Caco-2 (cell line): ENCODE data around the gene DMAC2. TPM values are rescaled to one million over a fixed set of nuclear protein-coding genes. Genes with fewer than 3 reads are reported as not detected.

ENCODE experiments used
- BruUV-seq: library from RNA; stranded (reverse); fragments of 400-500 nt; replicated peaks from 2 replicates; lab custom pipeline; 2021; lab: Mats Ljungman, UMichigan
- CTCF ChIA-PET: fragments of 300-600 bp; sonication (Branson Sonifier 250); formaldehyde crosslinking; loops from one replicate; lab custom pipeline; 2022; ENCODE audit warnings: antibody characterized with exemption; lab: Charles Lee
- POLR2A ChIA-PET: fragments of 300-600 bp; sonication (Branson Sonifier 250); formaldehyde crosslinking; loops from one replicate; lab custom pipeline; 2022; ENCODE audit warnings: antibody characterized with exemption; lab: Charles Lee
- DNase-seq, 2 experiments: peaks; one replicate each; pipeline versions ENCODE4 v3.0.0 to v3.0.0-alpha.2; 2020 to 2022
- H3K27me3 ChIP-seq: replicated peaks from 2 replicates; pipeline ENCODE4 v1.6.0; 2011; ENCODE audit warnings: low read length; ENCODE audit not compliant: control insufficient read depth, insufficient read depth
- H3K36me3 ChIP-seq: 2 replicates; pipeline ENCODE4 v1.5.1; 2011; ENCODE audit warnings: low read length; ENCODE audit not compliant: control insufficient read depth, insufficient read depth
- H3K4me1 ChIP-seq: fragments of 250-450 bp; sonication (Bioruptor Pico); 2 replicates; pipeline ENCODE4 v1.5.1; 2020; ENCODE audit warnings: mild to moderate bottlenecking
- H3K4me3 ChIP-seq: 2 replicates; pipeline ENCODE4 v1.5.1; 2011; ENCODE audit warnings: low read depth, mild to moderate bottlenecking, control low read depth, low read length
- H3K9me3 ChIP-seq: fragments of 250-450 bp; sonication (Bioruptor Pico); 2 replicates; pipeline ENCODE4 v1.5.1; 2020; ENCODE audit warnings: mild to moderate bottlenecking, moderate library complexity
- H3K27ac Mint-ChIP-seq: one replicate; pipeline ENCODE4 v1.8.0; 2022; ENCODE audit warnings: mixed read lengths; ENCODE audit not compliant: unreplicated experiment
- H3K27me3 Mint-ChIP-seq: one replicate; pipeline ENCODE4 v1.8.0; 2022; ENCODE audit warnings: mixed read lengths; ENCODE audit not compliant: insufficient read depth, unreplicated experiment
- H3K36me3 Mint-ChIP-seq: one replicate; pipeline ENCODE4 v1.8.0; 2022; ENCODE audit warnings: mild to moderate bottlenecking, mixed read lengths; ENCODE audit not compliant: insufficient read depth, unreplicated experiment
- H3K4me1 Mint-ChIP-seq: one replicate; pipeline ENCODE4 v1.8.0; 2022; ENCODE audit warnings: low read depth, mixed read lengths; ENCODE audit not compliant: unreplicated experiment
- H3K4me3 Mint-ChIP-seq: one replicate; pipeline ENCODE4 v1.8.0; 2022; ENCODE audit warnings: mild to moderate bottlenecking, moderate library complexity, mixed read lengths; ENCODE audit not compliant: unreplicated experiment
- H3K9me3 Mint-ChIP-seq: one replicate; pipeline ENCODE4 v1.8.0; 2022; ENCODE audit warnings: mixed read lengths; ENCODE audit not compliant: unreplicated experiment
- CTCF ChIP-seq, 2 experiments: fragments of 200-600 bp in 1 of 2; IDR thresholded peaks; 1 replicate in 1 of 2; 2 replicates in 1 of 2; pipeline versions ENCODE4 v1.5.1 to v1.8.0; 2011 to 2022; ENCODE audit warnings: antibody characterized with exemption in 1 of 2, control low read depth in 1 of 2, inconsistent platforms in 1 of 2, low read depth in 1 of 2, low read length in 1 of 2, mild to moderate bottlenecking in 1 of 2, moderate library complexity in 1 of 2; ENCODE audit not compliant: insufficient read depth in 1 of 2, severe bottlenecking in 1 of 2, unreplicated experiment in 1 of 2
- intact Hi-C: fragments of 100-400 bp; cut with micrococcal nuclease; formaldehyde crosslinking; loops from one replicate; pipeline ENCODE4 v1.10.0; 2022; ENCODE audit not compliant: unreplicated experiment
- total RNA-seq: library from RNA; stranded (reverse); gene quantifications from 2 replicates; pipeline ENCODE4 v1.2.3, GENCODE V29; 2022

DMAC2 gene
- total RNA-seq, 1 experiment from 2014 or later = 75.9 TPM

GRCh38 chr19:41443813-41444455 is 4.2 kb upstream of the DMAC2 start:
- Histone ChIP-seq H3K4me1 (no peaks in the 10 kb centered on the region), H3K9me3 (no peaks in the 10 kb centered on the region), H3K4me3 (no peak overlapping the region), H3K36me3 (no peaks in the 10 kb centered on the region), H3K27me3 (no peaks in the 10 kb centered on the region)
- H3K4me3 Mint-ChIP-seq = no peak overlapping the region
- H3K36me3 Mint-ChIP-seq = no peaks in the 10 kb centered on the region
- no peaks in the 10 kb centered on the region for H3K4me1 Mint-ChIP-seq
- H3K9me3 Mint-ChIP-seq = no peaks in the 10 kb centered on the region
- POLR2A ChIA-PET = no interaction called here
- intact Hi-C loops = no loop called here
- DNase-seq = peak in 1 of 2 experiments; percentile 13
- no peak overlapping the region for H3K27ac Mint-ChIP-seq
- CTCF ChIA-PET = interaction anchor here (0.5 kb wide), 1 partner anchor 345 kb away, joined by 3 read pairs; no protein-coding TSS in a partner anchor
- BruUV-seq = no TSS peak
- no peak for TF ChIP-seq CTCF (IDR thresholded peaks at IDR 0.05; ENCODE audit: insufficient read depth in 1 of 2, low read depth in 1 of 2, low read length in 1 of 2, severe bottlenecking in 1 of 2, unreplicated experiment in 1 of 2)
- peaks cover 8% of the 10 kb centered on the region for H3K27me3 Mint-ChIP-seq

GRCh38 chr19:41442473-41443355 is 3.0 kb upstream of the DMAC2 start, which contains the start of gene ERICH4:
ERICH4 (plus strand) TSS chr19:41443156; CDS start chr19:41443170, 14 bp downstream.
- intact Hi-C loops = no loop called here
- Histone ChIP-seq H3K36me3 (peaks cover 1% of the 10 kb centered on the region; the same call in 1 of the 2 replicates), H3K27me3 (no peaks in the 10 kb centered on the region), H3K9me3 (no peaks in the 10 kb centered on the region), H3K4me1 (no peaks in the 10 kb centered on the region), H3K4me3 (0 out of 2 replicates have a peak within 1 kb of the TSS, but pooled peaks have one; percentile 19)
- H3K27me3 Mint-ChIP-seq = peaks cover 8% of the 10 kb centered on the region
- DNase-seq = peak in 1 of 2 experiments; percentile 30
- H3K4me1 Mint-ChIP-seq = peaks cover 6% of the 10 kb centered on the region
- no peak within 1 kb of the TSS for H3K4me3 Mint-ChIP-seq
- H3K9me3 Mint-ChIP-seq = no peaks in the 10 kb centered on the region
- no TSS peak for BruUV-seq
- ChIA-PET CTCF (interaction anchor here (0.5 to 1.1 kb wide), 3 partner anchors 8 to 347 kb away, joined by 3 to 4 read pairs (median 3); no protein-coding TSS in a partner anchor), POLR2A (no interaction called here)
- peaks cover 2% of the 10 kb centered on the region for H3K36me3 Mint-ChIP-seq
- no peak within 1 kb of the TSS for H3K27ac Mint-ChIP-seq
- no peak for TF ChIP-seq CTCF (IDR thresholded peaks at IDR 0.05; ENCODE audit: insufficient read depth in 1 of 2, low read depth in 1 of 2, low read length in 1 of 2, severe bottlenecking in 1 of 2, unreplicated experiment in 1 of 2)

- no TSS peak for BruUV-seq
- Histone ChIP-seq H3K27me3 (no peaks in the 10 kb centered on the region), H3K4me1 (no peaks in the 10 kb centered on the region), H3K36me3 (peaks cover 1% of the 10 kb centered on the region; the same call in 1 of the 2 replicates), H3K4me3 (no peak overlapping the region), H3K9me3 (no peaks in the 10 kb centered on the region)
- H3K4me1 Mint-ChIP-seq = peaks cover 6% of the 10 kb centered on the region
- ChIA-PET POLR2A (no interaction called here), CTCF (no interaction called here)
- DNase-seq = peak in 1 of 2 experiments; percentile 31
- intact Hi-C loops = no loop called here
- H3K9me3 Mint-ChIP-seq = no peaks in the 10 kb centered on the region
- no peak overlapping the region for H3K27ac Mint-ChIP-seq
- H3K27me3 Mint-ChIP-seq = peaks cover 8% of the 10 kb centered on the region
- TF ChIP-seq CTCF (IDR thresholded peaks at IDR 0.05; ENCODE audit: insufficient read depth in 1 of 2, low read depth in 1 of 2, low read length in 1 of 2, severe bottlenecking in 1 of 2, unreplicated experiment in 1 of 2) = no peak
- H3K4me3 Mint-ChIP-seq = no peak overlapping the region
- H3K36me3 Mint-ChIP-seq = peaks cover 13% of the 10 kb centered on the region
Measured at GRCh38 chr19:41441321-41441945, 1.7 kb upstream of the DMAC2 start.
